Measurements from ENCODE around the gene KRTAP16-1.
"Not testable (repeated sequence)": the region's sequence is repeated elsewhere in the genome, so short reads cannot be mapped to it uniquely, and the experiment has no call there.

KRTAP16-1 gene, protein sequence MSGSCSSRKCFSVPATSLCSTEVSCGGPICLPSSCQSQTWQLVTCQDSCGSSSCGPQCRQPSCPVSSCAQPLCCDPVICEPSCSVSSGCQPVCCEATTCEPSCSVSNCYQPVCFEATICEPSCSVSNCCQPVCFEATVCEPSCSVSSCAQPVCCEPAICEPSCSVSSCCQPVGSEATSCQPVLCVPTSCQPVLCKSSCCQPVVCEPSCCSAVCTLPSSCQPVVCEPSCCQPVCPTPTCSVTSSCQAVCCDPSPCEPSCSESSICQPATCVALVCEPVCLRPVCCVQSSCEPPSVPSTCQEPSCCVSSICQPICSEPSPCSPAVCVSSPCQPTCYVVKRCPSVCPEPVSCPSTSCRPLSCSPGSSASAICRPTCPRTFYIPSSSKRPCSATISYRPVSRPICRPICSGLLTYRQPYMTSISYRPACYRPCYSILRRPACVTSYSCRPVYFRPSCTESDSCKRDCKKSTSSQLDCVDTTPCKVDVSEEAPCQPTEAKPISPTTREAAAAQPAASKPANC

GRCh38 chr17:41308918-41309359 is at the start of gene KRTAP16-1:
KRTAP16-1 (minus strand) TSS chr17:41309309; CDS start chr17:41309253, 56 bp downstream.
- DNase-seq, result no peak

GRCh38 chr17:41354536-41354935 is 45.4 kb upstream of the KRTAP16-1 start:
- DNase-seq, result no peak

GRCh38 chr17:41352597-41353366 is 43.7 kb upstream of the KRTAP16-1 start:
- no peak for DNase-seq

DNA sequence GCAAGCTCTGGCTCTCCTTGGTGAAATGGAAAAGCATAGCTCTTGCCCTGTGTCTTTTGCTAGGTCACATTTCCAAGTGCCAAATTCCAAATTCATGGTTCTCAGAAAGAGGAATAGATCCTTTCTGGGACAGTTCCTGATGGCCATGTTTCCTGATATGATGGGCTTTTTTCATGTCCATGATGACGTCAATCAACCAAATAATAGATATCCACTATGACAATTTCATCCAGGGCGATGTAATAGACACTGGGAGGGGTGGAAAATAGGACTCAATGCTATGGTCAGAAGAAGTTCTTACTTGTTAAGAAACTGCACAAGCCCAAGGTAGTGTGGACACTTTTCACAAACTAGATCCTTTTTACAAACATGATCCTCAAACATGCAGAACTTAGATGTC is 42.1 kb upstream of the KRTAP16-1 start:
- DNase-seq, result no peak

DNA sequence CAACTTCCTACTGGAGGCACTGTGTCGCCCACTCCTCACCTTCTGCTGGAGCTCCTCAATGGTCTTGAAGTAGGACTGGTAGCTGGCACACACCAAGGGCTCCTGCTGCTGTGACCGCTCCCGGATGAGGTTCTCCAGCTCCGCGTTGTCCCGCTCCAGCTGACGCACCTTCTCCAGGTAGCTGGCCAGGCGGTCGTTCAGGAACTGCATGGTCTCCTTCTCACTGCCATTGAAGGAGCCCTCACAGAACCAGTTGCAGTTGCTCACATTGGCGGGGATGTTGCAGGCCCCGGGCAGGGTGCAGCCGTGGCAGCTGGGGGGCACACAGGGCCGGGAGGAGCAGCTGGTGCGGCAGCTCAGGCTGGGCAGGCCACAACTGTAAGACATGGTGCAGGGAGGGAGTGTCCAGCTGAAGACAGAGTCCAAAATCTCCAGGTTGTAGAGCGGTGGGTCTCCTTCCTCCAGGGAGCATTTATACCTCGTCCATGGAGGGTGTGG is 41.3 kb upstream of the KRTAP16-1 start, which contains the start of gene KRT33A:
Gene KRT33A, minus strand, starts transcription at position 448 of the 498 bp plus-strand sequence. Its CDS starts 61 bp downstream, at position 387.
- DNase-seq, result not testable (repeated sequence)

DNA sequence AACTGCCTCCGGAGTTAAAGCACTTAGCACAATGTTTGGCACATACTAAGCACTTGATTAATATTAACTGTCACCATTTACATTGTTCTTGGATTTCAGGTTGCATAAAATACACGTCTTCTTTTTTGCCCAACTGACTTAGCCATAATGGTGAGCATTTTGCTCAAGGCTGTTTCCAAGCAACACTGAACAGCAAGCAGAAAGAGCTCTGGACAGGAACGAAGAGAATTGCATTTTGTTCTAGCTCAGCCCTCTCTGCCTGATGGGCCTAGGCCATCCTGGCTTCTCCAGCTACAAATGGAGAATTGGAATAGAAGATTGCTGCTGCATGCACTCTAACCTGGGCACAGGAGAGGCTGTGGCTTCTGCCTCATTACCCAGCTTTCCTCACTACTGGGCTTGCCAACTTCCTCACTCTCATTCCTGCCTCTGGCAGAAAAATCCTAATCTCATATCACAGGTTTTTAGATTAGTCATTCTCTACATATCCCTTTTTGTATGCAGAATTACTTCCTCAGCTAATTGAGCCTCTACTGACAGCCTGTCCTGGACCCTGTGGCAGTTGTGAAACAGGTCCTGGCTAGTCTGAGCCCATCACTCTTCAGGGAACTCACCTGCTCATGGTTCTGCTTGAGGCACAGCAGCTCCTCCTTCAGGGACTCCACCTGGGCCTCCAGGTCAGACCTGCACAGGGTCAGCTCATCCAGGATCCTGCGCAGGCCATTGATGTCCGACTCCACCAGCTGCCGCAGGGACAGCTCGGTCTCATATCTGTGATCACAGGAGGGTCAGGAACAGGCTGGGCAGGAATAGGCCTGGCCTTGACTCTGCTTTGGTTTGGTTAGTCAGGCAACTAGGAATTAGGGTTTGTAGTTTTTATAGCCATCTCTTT is 39.0 kb upstream of the KRTAP16-1 start:
- no peak for DNase-seq

GRCh38 chr17:41346421-41346820 is 37.3 kb upstream of the KRTAP16-1 start:
- not testable (repeated sequence) for DNase-seq

DNA sequence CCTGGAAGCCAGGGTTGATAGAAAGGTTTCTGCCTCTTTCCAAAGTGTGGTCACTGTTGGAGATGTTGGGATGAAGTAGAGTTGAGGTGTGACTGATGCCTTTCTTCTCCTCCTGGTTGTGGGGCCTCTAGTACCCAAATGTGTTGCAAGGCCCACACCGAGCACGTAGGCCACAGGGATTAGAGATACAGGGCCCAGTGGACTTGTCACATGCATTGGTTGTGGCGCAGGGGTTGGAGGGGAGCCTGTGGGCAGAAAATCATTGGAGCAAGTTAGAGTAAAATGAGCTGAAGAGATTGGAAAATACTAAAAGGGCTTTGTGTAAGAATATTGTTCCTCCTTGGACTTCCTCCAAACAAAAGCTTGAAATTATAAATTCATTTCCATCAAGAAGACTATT is 36.9 kb upstream of the KRTAP16-1 start:
- DNase-seq, result no peak

- no peak for DNase-seq
These were observed 33.9 kb upstream of the KRTAP16-1 start for GRCh38 chr17:41343029-41343428.

- DNase-seq, result no peak
These were observed 32.1 kb upstream of the KRTAP16-1 start for GRCh38 chr17:41340934-41341861.

- no peak for DNase-seq
These were observed 31.4 kb upstream of the KRTAP16-1 start for GRCh38 chr17:41340494-41340893.

DNA sequence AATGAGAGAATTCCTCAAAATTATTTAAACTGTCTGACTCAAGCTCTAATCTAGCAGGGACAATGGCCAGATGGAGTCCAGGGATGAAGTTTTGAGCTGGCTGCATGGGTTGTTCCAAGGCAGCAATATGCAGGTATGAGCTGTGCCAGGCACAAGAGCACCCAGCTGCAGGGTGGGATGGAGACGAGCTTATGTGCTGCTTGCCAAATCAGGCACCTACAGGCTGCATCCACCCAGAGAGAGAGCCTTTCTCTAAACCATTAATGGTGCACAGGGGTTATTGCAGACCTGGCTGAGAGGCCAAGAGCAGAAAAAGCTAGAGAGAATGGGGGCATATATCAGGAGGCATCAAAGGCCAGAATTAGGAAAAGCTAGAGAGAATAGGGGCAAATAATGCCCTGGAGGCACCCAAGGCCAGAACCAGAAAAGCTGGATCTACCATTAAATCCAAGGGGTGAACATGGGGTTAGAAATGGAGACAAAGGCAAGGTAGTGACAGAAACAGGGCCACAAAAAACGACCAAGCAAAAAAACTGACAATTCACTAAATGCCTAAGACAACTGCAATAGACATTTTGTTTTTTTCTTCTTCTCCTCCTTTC is 30.6 kb upstream of the KRTAP16-1 start:
- no peak for DNase-seq

GRCh38 chr17:41338961-41339485 is 29.9 kb upstream of the KRTAP16-1 start:
- DNase-seq, result no peak

- DNase-seq, result no peak
These were observed 26.6 kb upstream of the KRTAP16-1 start for GRCh38 chr17:41335747-41336146.

DNA sequence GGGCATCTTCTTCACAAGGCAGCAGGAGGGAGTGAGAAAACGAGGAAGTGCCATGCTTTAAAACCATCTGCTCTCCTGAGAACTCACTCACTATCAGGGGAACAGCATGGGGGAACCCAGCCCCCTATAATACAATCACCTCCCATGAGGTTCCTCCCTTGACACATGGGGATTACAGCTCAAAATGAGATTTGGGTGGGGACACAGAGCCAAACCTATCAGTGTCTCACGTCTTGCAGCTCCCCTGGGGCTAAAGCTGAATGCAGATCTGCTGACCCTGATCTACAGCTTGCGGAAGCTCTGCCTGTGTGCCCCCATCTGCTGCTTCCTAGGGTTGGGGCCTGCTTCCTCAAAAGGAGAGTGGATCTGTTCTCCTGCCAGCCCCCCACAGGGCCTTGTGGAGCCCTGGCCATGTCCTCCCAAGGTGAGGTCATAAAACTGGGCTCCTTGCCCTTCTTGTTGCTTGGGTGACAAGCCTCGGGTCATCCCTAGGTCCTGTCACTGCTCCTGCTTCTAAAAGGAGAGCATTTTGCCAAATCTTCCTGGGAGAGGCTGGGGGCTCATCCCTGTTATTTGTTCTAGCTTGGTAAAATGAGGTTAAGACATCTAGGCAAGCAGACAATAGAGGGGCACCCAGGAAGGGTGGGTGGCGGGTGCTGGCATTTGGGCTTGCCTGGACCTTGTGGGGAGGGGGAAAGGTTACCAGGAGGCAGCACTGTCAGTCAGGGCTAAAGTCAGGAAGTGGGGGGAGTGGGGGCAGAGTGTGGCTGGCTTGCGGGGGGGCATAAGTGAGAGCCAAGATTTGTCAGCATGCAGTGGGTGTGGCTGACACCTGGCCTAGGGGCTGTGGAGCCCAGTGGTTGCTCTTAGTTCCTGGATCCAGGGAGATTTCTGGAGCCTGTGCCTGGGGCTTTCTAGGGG is 25.5 kb upstream of the KRTAP16-1 start:
- no peak for DNase-seq

DNA sequence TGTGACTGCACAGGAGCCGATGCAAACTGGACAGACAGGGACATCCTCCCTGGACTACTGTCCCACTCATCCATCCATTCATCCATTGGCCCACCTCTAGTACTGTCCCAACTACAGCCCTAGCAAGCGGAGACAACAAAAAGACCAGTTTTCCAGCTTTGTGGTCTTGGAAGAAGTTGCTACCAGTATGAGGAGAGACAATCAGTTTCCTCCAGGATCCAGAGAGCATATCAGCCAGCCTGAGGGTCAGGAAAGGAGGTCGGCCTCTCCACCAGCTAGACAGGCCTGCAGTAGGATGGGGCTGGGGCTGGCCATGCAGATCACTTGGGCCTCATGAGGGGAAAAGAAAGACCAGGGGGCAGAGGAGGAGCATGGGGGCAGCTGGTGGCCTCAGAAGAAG is 24.7 kb upstream of the KRTAP16-1 start:
- no peak for DNase-seq

DNA sequence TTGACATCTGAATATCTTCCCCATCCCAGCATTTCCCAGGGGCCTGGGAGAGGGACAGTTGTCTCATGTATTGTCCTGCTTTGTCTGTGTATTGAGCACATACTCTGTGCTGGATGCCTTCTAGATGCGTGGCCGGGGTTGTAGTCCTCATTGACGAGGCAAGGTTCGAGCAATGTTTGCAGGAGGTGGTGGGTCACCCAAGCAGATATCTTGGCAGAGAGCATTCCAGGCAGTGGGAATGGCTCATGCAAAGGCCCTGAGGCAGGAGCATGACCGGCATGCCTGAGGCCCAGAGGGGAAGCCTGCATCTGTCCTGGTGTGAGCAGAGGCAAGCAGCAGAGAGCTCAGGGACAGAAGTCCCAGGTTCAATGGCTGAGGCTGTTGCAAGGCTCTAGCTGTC is 24.0 kb upstream of the KRTAP16-1 start:
- DNase-seq, result no peak

DNA sequence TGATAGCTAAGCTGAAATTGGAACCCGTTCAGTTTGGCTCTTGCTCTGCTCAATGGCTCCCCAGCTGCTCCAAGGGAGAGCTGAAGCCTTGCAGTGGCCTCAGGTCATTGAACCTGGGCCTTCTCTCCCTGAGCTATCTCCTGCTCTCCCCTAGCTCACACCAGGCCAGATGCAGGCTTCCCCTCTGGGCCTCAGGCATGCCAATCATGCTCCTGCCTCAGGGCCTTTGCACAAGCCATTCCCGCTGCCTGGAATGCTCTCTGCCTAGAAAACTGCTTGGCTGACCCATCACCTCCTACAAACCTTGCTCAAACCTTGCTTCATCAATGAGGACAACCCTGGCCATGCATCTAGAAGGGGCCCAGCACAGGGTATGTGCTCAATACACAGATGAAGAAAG is 23.1 kb upstream of the KRTAP16-1 start:
- no peak for DNase-seq
